Panc1 (cell line): ENCODE results near the gene HHAT.

ENCODE experiments used
- POLR2AphosphoS5 ChIP-seq: IDR thresholded peaks from 2 replicates; pipeline ENCODE4 v1.6.1; 2012; ENCODE audit warnings: mild to moderate bottlenecking, low read depth, low read length, moderate library complexity
- REST ChIP-seq, 2 experiments: IDR thresholded peaks; 2 replicates each; pipeline ENCODE4 v1.6.1; 2011 to 2012; ENCODE audit warnings: low read depth in 2 of 2, control low read depth in 1 of 2, low read length in 1 of 2, mild to moderate bottlenecking in 1 of 2, moderate library complexity in 1 of 2; ENCODE audit not compliant: insufficient read depth in 1 of 2
- SIN3A ChIP-seq: IDR thresholded peaks from 2 replicates; pipeline ENCODE4 v1.6.1; 2012; ENCODE audit warnings: low read depth, mild to moderate bottlenecking, low read length, moderate library complexity, borderline replicate concordance; ENCODE audit not compliant: insufficient read depth
- TCF7L2 ChIP-seq: IDR thresholded peaks from 2 replicates; pipeline ENCODE4 v1.6.1; 2011; ENCODE audit warnings: mild to moderate bottlenecking, low read depth, low read length, inconsistent platforms
- TF ChIP-seq, protein P1 (sequence below): fragments of 450-650 bp; IDR thresholded peaks from 2 replicates; pipeline ENCODE4 v1.5.1; 2017; ENCODE audit warnings: mild to moderate bottlenecking

GRCh38 chr1:210662291-210663050 lies 333.8 kb downstream of the HHAT start:
- TF ChIP-seq, protein P1, sequence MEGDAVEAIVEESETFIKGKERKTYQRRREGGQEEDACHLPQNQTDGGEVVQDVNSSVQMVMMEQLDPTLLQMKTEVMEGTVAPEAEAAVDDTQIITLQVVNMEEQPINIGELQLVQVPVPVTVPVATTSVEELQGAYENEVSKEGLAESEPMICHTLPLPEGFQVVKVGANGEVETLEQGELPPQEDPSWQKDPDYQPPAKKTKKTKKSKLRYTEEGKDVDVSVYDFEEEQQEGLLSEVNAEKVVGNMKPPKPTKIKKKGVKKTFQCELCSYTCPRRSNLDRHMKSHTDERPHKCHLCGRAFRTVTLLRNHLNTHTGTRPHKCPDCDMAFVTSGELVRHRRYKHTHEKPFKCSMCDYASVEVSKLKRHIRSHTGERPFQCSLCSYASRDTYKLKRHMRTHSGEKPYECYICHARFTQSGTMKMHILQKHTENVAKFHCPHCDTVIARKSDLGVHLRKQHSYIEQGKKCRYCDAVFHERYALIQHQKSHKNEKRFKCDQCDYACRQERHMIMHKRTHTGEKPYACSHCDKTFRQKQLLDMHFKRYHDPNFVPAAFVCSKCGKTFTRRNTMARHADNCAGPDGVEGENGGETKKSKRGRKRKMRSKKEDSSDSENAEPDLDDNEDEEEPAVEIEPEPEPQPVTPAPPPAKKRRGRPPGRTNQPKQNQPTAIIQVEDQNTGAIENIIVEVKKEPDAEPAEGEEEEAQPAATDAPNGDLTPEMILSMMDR: no peak
- no peak for TF ChIP-seq POLR2AphosphoS5
- TF ChIP-seq SIN3A: no peak
- no peak for TF ChIP-seq REST (IDR thresholded peaks at IDR 0.05; ENCODE audit: insufficient read depth in 1 of 2, low read depth in 2 of 2, low read length in 1 of 2)
- no peak for TF ChIP-seq TCF7L2
